Retinal pigment epithelial cell (primary cell): Measurements from ENCODE around the gene PRR5L.
"Not testable (repeated sequence)": the region's sequence is repeated elsewhere in the genome, so short reads cannot be mapped to it uniquely, and the experiment has no call there.

ENCODE experiments used
- DNase-seq: peaks from one replicate; pipeline ENCODE4 v3.0.0-alpha.2; 2010; ENCODE audit warnings: low read depth
- H3K4me3 ChIP-seq: 2 replicates; pipeline ENCODE4 v1.5.1; 2011; ENCODE audit warnings: mild to moderate bottlenecking, low read length, control low read depth, moderate library complexity
- CTCF ChIP-seq: conservative IDR thresholded peaks from 2 replicates; pipeline ENCODE4 v1.5.1; 2011; ENCODE audit warnings: low read depth, low read length, control low read depth, inconsistent platforms

The PRR5L gene

DNA sequence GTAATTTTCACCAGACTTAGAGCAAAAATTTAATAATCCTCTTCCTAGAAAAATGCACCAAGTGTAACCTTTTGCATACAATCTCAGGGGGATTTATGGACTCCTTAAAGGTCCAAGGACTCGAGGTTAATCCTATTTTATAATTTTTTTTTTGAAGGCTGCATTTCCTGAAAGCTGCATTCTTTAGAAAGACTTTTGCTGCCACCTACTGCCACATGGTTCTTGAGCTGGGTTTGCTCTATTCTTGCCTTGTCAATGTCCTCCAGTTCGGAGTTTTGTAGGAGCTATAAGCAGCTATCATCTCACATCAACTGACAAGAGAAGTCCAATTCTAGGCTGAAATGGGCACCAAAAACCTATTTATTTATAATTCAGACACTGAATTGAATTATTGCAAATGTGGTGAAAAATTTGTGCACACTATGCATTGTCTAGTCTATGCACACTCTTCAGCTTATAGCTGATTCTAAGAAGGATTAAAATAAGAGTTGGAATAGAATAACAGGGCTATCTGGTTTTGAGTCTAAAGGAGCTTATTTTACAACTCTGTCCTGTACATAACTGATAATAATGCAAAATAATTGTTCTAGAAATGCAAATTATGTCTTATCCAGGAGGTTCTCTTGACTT, 182.7 kb downstream of the PRR5L start:
- no peak for DNase-seq
- H3K4me3 ChIP-seq, result no peak overlapping the region
- TF ChIP-seq CTCF, result peak; percentile 80

GRCh38 chr11:36480833-36481232, 184.7 kb downstream of the PRR5L start:
- H3K4me3 ChIP-seq, result no peak overlapping the region
- TF ChIP-seq CTCF, result no peak
- DNase-seq, result no peak

DNA sequence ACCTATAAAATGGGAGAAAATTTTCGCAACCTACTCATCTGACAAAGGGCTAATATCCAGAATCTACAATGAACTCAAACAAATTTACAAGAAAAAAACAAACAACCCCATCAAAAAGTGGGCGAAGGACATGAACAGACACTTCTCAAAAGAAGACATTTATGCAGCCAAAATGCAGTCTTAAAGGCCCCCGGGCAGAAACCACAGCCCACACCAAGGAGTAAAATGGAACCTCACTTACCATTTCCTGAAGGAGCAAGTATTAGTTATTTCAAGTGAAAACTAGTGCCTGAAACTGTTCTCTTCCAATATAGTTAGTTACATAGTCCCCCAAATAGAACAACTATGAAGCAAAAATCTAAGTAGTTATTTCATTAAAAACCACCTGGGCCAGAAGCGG, 187.0 kb downstream of the PRR5L start:
- H3K4me3 ChIP-seq, DNase-seq: not testable (repeated sequence)

- TF ChIP-seq CTCF, result no peak
- H3K4me3 ChIP-seq, result no peak overlapping the region
- DNase-seq, result no peak
Measured at GRCh38 chr11:36485298-36486002, 189.4 kb downstream of the PRR5L start.

DNA sequence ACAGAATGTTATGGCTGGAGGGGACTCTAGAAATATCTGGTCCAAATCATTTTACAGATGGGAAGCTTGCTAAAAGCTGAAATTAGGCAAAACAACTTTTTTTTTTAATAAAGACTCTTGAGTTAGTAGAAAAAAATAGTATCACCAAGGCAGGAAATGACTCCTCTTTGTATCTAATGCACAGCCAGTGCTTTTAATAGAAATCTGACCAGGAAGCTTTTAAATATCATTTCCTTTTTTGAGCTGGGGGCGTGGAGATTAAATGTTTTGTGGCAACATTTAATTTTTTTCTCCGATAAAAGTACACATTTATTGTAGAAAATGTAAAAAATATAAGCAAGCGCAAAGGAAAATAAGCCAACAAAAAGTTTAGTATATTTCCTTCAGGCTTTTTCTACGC, 191.5 kb downstream of the PRR5L start:
- H3K4me3 ChIP-seq, result no peak overlapping the region
- TF ChIP-seq CTCF, result no peak
- DNase-seq, result no peak

GRCh38 chr11:36488096-36488495, 192.0 kb downstream of the PRR5L start:
- no peak for DNase-seq
- H3K4me3 ChIP-seq, result no peak overlapping the region
- TF ChIP-seq CTCF, result no peak

DNA sequence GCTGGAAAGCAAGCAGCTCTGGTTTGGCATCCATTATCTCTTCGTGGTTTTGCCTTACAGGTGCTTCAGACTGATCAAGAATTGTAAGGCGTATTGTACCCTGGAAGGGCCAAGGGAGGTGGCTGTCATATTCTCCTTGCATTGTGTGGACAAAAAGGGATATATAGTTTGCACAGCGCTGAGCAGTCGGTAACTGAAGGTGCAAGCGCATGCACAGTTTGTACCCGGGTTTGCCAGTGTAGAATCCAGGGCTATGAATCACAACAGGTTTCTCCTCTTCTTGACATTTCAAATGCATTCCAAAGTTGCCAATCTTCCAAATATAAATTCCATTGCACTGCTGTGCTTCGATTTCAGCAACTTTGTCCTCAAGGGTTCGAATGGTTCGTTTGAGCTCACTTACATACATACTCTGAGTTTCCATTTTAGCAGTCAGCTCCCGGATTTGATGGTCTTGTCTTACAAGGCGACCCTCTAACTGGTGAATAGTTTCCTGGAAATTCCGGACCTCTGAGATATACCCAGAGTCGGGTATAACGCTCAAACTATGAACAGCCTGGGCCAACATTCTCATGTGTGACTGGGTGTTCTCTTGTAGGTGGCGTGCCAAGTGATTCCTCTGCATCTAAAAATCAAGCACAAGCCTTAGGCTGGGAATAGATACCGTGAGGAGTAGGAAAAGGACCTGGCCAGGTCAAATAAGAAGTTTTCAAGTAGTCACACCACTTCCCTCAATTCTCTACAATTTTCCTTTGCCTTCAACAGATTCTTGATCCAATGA, 194.1 kb downstream of the PRR5L start:
- no peak for TF ChIP-seq CTCF
- no peak overlapping the region for H3K4me3 ChIP-seq
- DNase-seq, result no peak
